ENCODE results near the gene CFAP298. TPM values are rescaled to one million over a fixed set of nuclear protein-coding genes. Genes with fewer than 3 reads are reported as not detected.

Gene CFAP298
- total RNA-seq, 2 donors from 2014 or later: 20.3 to 22.5 TPM

DNA sequence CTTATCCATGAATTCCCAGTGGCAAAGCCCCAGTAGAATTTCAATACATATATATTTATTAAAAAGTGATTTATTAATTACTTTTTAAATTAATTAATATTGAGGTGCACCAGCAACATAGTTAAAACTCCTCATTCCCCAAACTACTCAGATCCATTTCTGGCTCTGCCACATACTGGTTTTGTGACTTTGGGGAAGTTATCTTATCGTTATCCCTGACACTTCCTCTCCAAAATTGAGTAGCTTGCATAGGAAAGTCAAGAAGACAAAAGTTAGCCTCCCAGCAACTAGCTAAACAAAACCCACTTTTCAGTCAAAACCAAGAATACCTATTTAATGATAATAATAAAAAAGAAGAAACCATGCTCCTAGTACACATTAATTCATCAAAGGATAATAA is 62.7 kb downstream of the CFAP298 start:
- Mint-ChIP-seq H3K4me3 (no peak overlapping the region), H3K4me1 (peaks cover 16% of the 10 kb centered on the region), H3K27ac (no peak overlapping the region), H3K36me3 (ENCODE audit: low read depth) (peaks cover 3% of the 10 kb centered on the region), H3K27me3 (no peaks in the 10 kb centered on the region)
- no peaks in the 10 kb centered on the region for H3K9me3 ChIP-seq (ENCODE audit: control insufficient read depth, low read length, poor library complexity, severe bottlenecking)
- no peak for ATAC-seq
- no peak for DNase-seq

Other genes starting within 250 kb of the CFAP298 start
- gene URB1, start 219.4 kb downstream of the CFAP298 start, total RNA-seq: 10 to 100 TPM; 11.2 to 11.8 TPM
- gene EVA1C, start 199.7 kb downstream of the CFAP298 start, total RNA-seq: 10 to 100 TPM; 17.9 to 21.9 TPM
- gene TCP10L, start 26.9 kb downstream of the CFAP298 start, total RNA-seq: under 1 TPM in 1 of 2 donors, not detected in 1; 0.57 TPM
- 10 to 100 TPM; 13.7 to 16.1 TPM for gene SYNJ1, start 115.6 kb upstream of the CFAP298 start, total RNA-seq
- gene PAXBP1, start 159.4 kb upstream of the CFAP298 start, total RNA-seq: 10 to 100 TPM; 53.8 to 61.8 TPM

Measured in T-helper 17 cell (primary cell).